DMS53 treated with DMSO at 0.1 percent for 48 hours (cell line): ENCODE data around the gene NEURL1.
"Not testable (repeated sequence)": the region's sequence is repeated elsewhere in the genome, so short reads cannot be mapped to it uniquely, and the experiment has no call there.

Experiments used
- DNase-seq: peaks from one replicate; lab custom pipeline; 2025; ENCODE audit not compliant: unreplicated experiment; lab: John Stamatoyannopoulos, UW

The NEURL1 gene

DNA sequence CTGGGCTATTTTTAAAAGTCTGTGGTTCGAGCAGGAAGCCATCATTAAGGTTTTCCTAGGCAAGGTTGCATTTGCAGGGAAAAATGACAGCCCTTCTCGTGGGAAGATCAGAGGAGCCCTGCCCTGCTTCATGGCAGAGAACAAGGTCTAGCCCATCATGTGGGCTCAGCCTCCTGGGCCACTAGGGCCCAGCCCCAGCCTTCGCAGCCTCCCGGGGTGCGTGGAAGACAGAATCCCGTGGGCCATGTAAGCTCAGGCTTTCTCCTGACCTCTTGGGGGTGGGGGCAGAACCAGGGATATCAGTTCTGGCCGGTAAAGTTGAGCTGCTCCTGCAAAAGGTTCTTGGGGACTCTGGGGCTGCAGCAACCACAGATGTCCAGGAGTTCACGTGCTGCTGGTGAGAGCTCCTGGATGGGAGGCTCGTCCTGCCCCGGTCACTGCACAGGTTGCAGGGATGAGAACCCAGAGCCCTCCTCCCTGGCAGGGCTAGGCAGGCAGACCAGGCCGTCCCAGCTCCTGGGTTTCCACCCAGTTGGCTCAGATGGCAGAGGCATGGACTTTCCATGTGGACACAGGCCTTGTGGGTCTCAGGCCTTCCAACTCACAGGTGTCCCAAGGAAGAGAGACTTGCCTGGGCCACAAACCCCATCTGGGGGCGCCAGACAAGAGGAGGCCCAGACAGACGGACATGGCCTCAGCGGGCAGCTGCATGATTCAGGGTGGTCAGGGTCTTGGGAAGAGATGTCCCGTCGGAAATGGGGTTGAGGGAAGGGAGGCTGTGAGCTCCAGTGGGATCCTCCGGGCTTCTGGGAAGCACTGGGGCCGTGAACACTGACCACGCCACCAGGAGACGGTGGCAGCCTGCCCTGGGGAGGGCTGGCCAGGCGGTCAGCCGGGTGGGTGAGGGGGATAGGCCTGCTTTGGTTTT lies 126.2 kb downstream of the NEURL1 start:
- DNase-seq, result no peak

DNA sequence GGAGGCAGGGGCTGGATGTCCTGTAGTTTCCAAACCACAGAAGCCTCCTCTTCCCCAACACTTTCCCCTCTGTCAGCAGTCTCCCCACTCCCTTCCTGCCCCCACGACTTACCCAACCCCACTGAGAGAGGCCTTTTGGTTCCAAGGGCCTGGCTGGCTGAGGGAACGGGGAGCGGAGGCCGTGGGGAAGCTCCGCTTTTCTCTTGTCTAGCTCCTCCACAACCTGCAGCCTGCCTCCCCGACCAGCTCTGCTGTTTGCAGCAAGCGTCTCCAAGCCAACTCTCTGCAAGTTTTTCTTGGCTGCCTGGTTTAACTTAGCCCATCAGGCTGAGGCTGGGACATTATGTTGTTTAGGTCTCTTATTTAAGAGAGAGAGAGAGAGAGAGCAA lies 126.8 kb downstream of the NEURL1 start:
- DNase-seq, result no peak

DNA sequence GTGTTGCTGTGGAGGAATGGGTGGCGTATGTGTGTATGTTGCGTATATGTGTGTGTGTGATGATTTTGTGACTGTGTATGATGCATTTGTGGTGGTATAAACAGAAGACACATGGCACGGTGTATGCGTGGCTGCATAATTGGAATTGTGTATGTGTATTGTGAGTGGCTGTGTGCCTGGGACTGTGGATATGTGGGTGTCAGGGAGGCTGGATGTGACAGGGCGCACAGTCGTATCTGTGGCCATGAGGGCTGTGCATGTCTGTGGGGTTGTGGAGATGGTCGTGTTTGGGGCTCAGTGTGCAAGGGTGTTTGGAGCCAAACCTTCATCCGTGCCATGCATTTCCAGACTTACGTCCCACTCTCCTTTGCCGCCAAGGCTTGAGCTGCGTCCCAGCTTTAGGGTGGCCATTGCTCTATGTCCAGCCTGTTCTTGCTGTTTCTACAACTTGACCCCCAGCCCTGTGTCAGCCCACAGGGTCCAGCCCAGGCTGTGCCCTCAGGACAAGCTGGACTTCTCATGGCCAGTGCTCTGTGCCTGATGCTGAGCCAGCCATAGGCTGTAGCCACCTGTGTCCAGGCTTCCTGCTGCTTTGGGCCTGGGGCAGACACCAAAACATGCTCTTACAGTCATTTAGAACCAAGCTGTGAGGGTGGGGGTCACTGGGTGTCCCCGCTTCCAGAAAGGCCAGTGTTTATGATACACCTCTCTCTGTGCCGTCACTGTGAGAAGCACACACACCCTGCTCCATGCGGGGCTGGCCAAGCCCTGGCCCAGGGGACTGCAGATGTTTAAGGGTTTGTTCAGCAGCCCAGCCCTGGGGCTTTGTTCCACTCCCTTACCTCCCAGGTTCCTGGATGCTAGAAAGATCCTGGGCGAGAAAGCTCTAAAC lies 127.6 kb downstream of the NEURL1 start:
- no peak for DNase-seq

- no peak for DNase-seq
Observed at GRCh38 chr10:103621783-103622125, 128.2 kb downstream of the NEURL1 start.

- DNase-seq, result no peak
Observed at GRCh38 chr10:103622286-103622685, 128.8 kb downstream of the NEURL1 start.

DNA sequence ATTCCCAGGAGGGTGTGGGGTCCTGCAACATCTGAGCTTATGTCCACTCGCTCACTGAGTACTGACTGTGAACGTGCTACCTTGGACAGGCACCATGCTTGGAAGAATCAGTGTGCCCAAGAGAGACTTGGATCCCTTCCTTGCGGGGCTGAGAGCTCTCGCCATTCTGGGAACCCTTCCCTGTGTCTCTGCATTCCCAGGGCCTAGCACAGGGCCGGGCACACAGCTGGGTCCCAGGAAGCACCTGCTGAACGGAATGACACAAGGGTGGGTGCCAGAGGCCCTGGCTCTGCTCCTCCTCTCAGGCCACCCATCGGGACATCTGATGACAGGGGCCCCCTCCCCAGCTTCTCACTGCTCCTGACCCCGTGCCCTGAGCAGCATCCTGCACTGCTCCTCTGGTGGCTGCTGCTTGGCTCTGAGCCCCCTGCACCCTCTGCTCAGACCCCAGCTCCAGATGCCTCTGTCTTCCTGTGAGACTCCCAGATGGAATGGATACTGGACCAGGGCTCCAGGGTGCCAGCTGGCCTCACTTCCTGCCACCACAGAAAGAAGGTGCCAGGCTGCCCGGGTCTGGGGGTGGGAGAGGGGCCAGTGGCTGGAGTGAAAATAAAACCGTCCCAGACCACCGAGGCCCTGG lies 129.6 kb downstream of the NEURL1 start:
- DNase-seq, result no peak

GRCh38 chr10:103626178-103626577 lies 132.7 kb downstream of the NEURL1 start:
- no peak for DNase-seq

DNA sequence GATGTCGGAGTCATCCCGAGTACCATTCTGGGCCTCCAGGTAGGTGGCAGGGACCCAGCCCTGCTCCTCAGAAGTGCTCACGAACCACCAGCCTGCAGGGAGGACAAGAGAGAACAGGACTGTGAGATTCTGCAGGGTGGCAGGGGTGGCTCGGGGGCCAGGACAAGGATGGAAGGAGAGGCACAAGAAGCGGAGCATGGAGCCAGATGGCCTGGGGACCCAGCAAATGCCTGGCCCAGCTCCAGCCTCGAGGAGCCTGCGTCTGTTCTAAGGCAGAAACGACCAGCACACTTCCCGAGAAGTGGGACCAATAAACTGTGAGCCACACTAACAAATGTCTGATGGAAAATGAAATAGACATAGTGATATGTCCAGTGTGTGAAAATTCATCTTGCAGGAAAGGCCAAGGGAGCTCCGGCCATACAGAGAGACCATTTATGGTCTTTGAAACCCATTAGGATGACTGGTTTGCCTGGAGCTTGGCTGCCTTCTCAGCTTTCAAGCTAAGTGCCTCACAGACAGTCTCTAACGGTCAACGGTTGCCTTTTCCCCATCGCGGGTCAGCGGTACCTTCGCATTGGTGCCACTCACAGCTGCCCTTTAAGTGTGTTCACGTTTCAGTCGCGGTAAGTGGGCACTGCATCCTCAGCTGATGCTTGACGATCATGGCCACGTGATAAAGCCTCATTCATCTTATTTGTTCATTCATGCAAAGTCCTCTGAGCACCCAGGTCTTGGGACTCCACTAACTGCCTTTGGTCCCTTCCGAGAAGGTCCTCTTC lies 133.8 kb downstream of the NEURL1 start:
- no peak for DNase-seq

- DNase-seq, result no peak
Observed at GRCh38 chr10:103627893-103628292, 134.4 kb downstream of the NEURL1 start.

- DNase-seq, result no peak
Observed at GRCh38 chr10:103629581-103629980, 136.1 kb downstream of the NEURL1 start.

DNA sequence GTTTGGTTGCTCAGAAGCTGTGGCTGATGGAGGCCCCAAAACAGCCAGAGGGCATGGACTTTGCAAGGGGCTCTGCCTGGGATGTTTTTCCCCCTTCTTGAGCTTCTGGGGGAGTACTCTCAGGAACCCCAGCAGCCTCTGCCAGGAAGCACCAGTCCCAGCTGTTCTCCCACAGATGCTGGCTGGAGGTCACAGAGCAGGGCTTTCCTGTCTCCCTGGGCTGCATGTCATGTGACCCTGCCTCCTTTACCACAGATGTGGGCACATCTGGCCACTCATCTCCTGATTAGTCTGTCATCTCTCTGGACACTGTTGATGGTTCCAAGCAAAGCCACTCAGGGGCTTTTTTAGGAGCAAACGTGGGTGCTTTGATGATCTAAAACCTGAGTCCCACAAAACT lies 136.7 kb downstream of the NEURL1 start:
- DNase-seq, result no peak

DNA sequence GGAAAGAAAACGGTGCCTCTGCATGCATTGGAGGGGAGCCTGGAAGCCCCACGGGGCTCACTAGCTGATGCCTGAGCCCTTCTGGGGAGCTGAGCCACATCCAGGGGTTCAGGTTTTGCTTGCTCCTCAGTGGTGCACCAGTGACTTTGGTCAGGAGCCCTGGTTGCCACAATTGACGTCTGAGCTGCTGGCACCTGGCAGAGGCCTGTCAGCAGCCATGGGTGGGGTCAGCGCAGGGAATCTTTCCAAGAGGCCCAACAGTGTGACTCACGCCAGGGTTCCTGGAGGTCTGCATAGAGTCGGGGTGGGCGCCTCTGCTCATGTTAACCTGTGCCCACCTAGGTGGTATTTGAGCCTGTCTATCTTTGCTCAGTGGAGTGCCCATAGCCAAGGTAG lies 138.7 kb downstream of the NEURL1 start:
- no peak for DNase-seq

DNA sequence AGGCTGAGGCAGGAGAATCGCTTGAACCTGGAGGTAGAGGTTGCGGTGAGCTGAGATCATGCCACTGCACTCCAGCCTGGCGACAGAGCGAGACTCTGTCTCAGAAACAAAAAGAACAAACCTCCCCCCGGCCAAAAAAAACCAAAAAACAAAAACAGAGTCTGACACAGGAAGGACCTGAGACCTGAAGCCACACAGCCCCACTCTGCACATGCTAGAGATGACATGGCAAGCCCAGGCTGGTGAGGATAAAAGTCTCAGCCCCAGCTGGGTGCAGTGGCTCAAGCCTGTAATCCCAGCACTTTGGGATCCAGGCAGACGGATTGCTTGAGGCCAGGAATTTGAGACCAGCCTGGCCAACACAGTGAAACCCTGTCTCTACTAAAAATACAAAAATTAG lies 139.4 kb downstream of the NEURL1 start:
- not testable (repeated sequence) for DNase-seq

DNA sequence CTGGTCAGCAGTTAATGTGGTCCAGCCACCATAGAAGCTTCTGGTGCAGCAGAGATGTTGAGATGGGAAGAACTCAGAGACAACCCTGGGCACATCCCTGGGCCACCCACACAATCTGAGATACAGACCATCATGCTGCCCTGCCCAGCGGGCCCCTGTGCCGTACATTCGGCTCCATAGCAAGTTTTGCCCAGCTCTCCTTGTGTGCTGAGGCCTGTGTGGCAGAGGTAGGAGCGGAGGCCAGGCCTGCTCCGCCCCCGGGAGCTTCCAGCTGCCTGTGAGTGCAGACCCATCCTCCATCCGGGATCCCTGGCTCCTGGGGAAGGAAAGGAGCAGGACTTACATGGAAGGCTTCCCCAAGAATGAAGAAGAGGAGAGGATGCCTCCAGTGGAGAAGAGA lies 140.3 kb downstream of the NEURL1 start:
- DNase-seq, result no peak

DNA sequence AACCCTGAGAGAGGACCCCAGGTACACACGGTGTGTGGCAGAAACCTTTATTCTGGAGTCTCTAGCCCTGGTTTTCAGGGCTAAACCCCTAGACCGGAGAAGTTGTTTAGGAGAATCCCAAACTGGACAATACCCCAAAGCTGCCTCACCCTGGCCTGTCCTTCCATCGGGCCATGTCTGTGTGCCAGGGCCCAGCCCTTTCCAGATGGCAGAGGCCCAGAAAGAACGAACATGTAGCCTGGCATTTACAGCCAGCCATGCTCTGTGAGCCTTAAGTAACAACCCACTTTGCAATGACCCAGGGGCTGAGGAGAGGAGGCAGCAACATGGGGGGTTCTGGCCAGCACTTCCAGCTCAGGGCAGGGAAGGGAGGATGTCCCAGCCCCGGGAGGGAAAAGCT lies 142.1 kb downstream of the NEURL1 start:
- no peak for DNase-seq

DNA sequence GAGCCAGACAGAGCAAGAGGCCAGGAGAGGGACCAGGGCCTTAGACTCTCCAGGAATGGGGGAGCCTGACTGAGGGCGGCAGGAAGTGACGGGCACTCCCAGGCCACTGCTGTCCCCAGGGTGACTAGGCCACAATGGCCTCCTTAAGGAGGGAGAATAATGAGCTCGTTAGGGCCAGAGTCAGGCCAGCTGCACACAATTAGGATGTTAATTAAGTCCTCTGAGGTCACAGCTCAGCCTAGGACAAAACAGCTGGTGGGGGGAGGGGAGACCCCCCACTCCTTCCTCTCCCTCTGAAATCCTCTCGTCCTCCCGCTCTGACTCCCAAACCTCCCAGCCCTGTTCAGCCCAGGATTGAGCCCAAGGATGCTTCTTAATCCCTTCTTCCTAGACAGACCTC lies 143.0 kb downstream of the NEURL1 start:
- DNase-seq, result no peak

DNA sequence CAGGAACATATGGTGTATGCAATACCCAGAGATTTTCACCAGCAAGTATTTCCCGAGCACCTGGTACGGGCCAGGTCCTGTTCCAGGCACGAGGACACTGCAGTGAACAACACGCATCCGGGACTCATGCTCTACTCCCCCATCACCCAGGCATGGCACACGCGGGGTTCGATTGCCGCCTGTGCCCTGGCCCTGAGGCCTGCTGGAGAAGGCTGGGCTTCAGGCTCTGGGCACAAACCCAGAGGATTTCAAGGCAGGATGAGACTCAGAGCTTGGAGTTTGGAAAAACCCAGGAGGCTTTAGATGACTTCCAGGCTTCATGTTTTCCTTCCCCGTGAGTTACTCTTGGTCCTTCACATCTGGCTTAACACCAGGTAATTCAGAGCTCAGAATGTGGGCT lies 143.5 kb downstream of the NEURL1 start:
- DNase-seq, result no peak

GRCh38 chr10:103637927-103638557 lies 144.5 kb downstream of the NEURL1 start:
- no peak for DNase-seq

DNA sequence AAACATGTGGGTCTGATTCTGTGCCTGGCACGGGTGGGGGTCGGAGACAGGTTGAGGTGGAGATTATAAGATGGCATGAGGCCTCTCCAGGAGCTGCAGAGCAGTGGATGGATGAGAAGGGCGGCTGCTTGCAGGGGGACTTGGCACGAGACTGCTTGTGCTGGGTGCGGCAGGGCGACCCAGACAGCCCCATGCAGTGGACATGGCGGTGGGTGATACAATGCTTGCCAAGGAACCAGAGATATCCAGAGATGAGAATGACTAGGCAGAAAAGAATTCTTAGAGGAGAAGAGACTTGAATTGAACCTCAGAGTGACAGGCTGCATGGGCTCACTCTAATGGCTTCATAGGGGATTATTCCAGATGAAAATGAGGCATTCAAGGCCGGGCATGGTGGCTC lies 145.4 kb downstream of the NEURL1 start:
- DNase-seq, result no peak

GRCh38 chr10:103640436-103641181 lies 147.1 kb downstream of the NEURL1 start:
- no peak for DNase-seq
